Stimulated activated CD8-positive, alpha-beta memory T cell treated with anti-CD3 and anti-CD28 coated beads, Interleukin-7, amount 100 ng/mL, for 4 hours (primary cell): ENCODE data around the gene ZMYND12.

Source experiments
- DNase-seq, 2 donors: peaks; one replicate each; pipeline ENCODE4 v3.0.0-alpha.2; 2020; ENCODE audit warnings: low read depth in 2 of 2

ZMYND12 gene

GRCh38 chr1:42392967-42393848 is 62.6 kb downstream of the ZMYND12 start:
- no peak for DNase-seq

GRCh38 chr1:42392255-42392654 is 63.6 kb downstream of the ZMYND12 start:
- no peak for DNase-seq

DNA sequence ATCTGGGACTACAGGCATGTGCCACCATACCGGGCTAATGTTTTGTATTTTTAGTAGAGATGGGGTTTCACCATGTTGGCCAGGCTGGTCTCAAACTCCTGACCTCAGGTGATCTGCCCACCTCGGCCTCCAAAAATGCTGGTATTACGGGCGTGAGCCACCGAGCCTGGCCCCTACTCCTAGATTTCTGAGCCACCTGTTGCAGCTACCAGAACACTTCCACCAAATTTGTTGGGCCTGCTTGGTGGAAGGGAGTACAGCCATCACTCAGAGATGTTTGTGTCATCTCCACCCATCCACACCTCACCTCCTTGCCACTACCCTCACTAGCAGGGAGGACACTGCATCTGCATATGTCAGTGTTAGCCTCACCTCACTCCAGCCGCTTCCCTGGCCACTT is 69.8 kb downstream of the ZMYND12 start:
- DNase-seq: no peak

- no peak for DNase-seq
Measured at GRCh38 chr1:42385283-42385682, 70.5 kb downstream of the ZMYND12 start.

- no peak for DNase-seq
Measured at GRCh38 chr1:42381280-42381673, 74.5 kb downstream of the ZMYND12 start.

DNA sequence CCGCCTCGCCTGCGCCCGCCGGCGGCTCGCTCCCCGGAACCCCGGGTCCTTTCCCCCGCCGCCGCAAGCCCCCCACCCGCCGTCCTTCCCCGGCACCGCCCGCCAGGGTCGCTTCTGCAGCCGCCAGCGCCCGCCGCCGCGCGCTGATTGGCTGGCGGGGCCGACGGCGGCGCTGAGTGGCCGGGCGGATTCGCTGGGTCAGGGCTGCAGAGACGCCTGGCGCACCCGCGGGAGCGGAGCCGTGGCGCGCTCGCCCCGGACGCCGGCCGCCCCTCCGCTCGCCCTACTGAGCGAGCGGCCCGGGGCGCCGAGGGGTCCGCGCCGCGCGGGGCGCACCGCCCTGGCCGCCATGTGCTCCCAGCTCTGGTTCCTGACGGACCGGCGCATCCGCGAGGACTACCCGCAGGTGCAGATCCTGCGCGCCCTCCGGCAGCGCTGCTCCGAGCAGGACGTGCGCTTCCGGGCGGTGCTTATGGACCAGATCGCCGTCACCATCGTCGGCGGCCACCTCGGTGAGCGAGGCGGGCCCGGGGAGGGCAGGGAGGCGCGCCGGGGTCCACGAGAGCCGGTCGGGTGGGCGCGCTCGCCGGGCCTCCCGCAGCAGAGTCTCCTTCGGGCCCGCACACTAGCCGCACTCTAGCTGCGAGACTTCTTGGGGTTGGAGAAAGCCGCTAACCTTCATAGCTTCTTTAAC is 75.1 kb downstream of the ZMYND12 start, which contains the start of gene RIMKLA:
TSS of gene RIMKLA (plus strand) at position 207 of the 694 bp plus-strand sequence. CDS start at position 350, 143 bp downstream.
- DNase-seq: peak in 1 of 2 donors; percentile 37
